Activated B cell treated with CpG ODN at 0.5 μM for 24 hours (primary cell): ENCODE data around the gene TRIM15. TPM values are rescaled to one million over a fixed set of nuclear protein-coding genes. Genes with fewer than 3 reads are reported as not detected.

ENCODE experiments used
- ATAC-seq: fragments of 200-7000 bp; cut with Tn5 transposase; one replicate; pipeline ENCODE4 v1.10.0; 2021; ENCODE audit warnings: low read depth, mild to moderate bottlenecking, moderate library complexity
- CTCF ChIA-PET: fragments of 350-600 bp; sonication (Branson Sonifier 250); formaldehyde crosslinking; loops from one replicate; lab custom pipeline; 2021; ENCODE audit warnings: antibody characterized with exemption; lab: Charles Lee
- POLR2A ChIA-PET: fragments of 350-600 bp; sonication (Branson Sonifier 250); formaldehyde crosslinking; loops from one replicate; lab custom pipeline; 2021; ENCODE audit warnings: antibody characterized with exemption; lab: Charles Lee
- DNase-seq: peaks from one replicate; pipeline ENCODE4 v3.0.0; 2022
- H3K27ac Mint-ChIP-seq: one replicate; pipeline ENCODE4 v1.8.0; 2020; ENCODE audit warnings: mixed read lengths
- H3K27me3 Mint-ChIP-seq: one replicate; pipeline ENCODE4 v1.8.0; 2021; ENCODE audit warnings: mixed read lengths
- H3K36me3 Mint-ChIP-seq: one replicate; pipeline ENCODE4 v1.8.0; 2021; ENCODE audit warnings: low read depth, mixed read lengths
- H3K4me1 Mint-ChIP-seq: one replicate; pipeline ENCODE4 v1.8.0; 2021; ENCODE audit warnings: mixed read lengths
- H3K4me3 Mint-ChIP-seq: one replicate; pipeline ENCODE4 v1.8.0; 2020; ENCODE audit warnings: mild to moderate bottlenecking, mixed read lengths
- H3K9me3 Mint-ChIP-seq: one replicate; pipeline ENCODE4 v1.8.0; 2020; ENCODE audit warnings: mixed read lengths
- intact Hi-C: fragments of 100-400 bp; cut with micrococcal nuclease; formaldehyde crosslinking; loops from one replicate; pipeline ENCODE4 v1.15.1; 2024
- total RNA-seq: library from RNA; stranded (reverse); gene quantifications from 2 replicates; pipeline ENCODE4 v1.2.3, GENCODE V29; 2022
- TF ChIP-seq, protein P1 (sequence below): fragments of 200-600 bp; IDR thresholded peaks from one replicate; pipeline ENCODE4 v1.8.0; 2022; ENCODE audit warnings: antibody characterized with exemption, mild to moderate bottlenecking

The TRIM15 gene
- total RNA-seq, 1 donor from 2014 or later, result not detected

DNA sequence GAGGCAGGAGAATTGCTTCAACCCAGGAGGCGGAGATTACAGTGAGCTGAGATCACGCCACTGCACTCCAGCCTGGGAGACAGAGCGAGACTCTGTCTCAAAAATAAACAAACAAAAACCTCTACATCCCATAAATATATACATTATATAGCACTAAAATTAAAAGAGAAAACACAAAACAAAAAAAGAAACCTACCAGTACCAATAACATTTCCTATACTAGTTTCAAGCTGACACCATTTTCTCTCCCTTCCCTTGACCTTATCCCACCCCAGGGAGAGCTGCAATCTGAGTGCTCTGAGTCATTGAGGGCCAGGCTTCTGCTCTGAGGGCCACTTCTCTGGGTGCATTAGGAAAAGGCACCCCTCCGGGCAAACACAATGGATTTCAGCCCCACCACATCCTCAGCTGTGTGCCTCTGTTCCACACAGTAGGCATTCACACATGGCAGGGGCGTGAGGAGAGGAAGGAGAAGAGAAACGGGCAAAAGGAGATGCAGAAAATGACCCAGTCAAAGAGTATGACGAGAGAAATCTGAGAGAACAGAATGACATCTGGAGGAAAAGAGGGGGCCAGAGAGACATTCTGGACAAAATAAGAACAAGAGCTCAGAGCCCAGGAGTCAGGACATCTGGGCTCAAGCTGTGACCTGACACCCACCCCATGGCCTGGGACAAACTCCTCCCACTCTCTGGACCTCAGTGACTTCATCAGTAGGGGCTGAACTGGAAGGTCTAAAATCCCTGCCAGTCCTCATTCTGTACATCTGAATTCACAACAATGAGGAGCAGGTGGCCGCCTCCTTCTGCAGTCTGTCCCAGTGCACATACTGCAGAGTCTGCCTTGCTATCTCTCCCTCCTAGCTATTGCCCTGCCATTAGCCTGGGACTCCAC, 31.7 kb downstream of the TRIM15 start:
- Mint-ChIP-seq H3K4me1 (peaks cover 1% of the 10 kb centered on the region), H3K9me3 (no peaks in the 10 kb centered on the region), H3K36me3 (peaks cover 81% of the 10 kb centered on the region), H3K4me3 (no peak overlapping the region), H3K27ac (peak overlapping the region; percentile 2), H3K27me3 (no peaks in the 10 kb centered on the region)
- ATAC-seq (no peak), DNase-seq (no peak)
- intact Hi-C loops, result no loop called here
- CTCF ChIA-PET, result no interaction called here
- TF ChIP-seq, protein P1, sequence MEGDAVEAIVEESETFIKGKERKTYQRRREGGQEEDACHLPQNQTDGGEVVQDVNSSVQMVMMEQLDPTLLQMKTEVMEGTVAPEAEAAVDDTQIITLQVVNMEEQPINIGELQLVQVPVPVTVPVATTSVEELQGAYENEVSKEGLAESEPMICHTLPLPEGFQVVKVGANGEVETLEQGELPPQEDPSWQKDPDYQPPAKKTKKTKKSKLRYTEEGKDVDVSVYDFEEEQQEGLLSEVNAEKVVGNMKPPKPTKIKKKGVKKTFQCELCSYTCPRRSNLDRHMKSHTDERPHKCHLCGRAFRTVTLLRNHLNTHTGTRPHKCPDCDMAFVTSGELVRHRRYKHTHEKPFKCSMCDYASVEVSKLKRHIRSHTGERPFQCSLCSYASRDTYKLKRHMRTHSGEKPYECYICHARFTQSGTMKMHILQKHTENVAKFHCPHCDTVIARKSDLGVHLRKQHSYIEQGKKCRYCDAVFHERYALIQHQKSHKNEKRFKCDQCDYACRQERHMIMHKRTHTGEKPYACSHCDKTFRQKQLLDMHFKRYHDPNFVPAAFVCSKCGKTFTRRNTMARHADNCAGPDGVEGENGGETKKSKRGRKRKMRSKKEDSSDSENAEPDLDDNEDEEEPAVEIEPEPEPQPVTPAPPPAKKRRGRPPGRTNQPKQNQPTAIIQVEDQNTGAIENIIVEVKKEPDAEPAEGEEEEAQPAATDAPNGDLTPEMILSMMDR, result no peak
- POLR2A ChIA-PET, result no interaction called here

DNA sequence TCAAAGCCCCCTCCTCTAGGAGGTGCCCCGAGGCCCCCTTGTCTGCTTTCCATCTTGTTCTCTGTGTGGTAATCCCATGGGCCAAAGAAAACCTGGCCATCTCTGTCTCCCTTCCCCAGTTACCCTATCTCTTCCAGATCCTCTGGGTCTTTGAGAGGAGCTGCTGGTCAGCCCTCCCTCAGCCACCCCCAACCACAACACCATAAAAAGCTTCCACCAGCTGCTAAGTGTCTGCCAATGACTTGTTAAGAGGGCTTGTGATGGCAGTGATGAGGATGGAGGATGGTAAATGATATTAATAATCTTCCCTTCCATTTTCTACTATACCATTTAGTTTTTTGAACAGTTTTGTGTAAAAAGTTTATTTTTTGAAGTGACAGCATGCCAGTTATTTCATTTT, 32.6 kb downstream of the TRIM15 start:
- POLR2A ChIA-PET, result no interaction called here
- intact Hi-C loops, result no loop called here
- peaks cover 81% of the 10 kb centered on the region for H3K36me3 Mint-ChIP-seq

DNA sequence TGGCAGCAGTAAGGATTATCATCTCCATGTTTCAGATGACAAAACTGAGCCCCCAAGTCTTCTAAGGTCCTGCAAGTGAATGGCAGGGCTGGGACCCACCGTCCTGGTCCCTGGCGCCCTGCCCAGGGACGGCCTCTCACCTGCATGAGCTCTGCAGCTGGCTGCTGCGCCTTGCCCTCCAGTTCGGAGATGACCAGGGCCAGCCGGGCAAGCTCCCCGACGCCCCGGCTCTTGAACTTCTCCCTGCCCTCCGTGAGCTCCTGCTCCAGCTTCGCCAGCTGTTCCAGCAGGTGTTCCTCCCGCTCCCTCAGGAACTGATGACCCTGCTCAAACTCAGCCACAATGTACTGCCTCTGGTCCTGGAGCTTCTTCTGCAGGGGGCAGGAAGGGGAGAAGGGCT, 33.0 kb downstream of the TRIM15 start:
- Mint-ChIP-seq H3K36me3 (peaks cover 77% of the 10 kb centered on the region), H3K27ac (no peak overlapping the region), H3K9me3 (no peaks in the 10 kb centered on the region), H3K27me3 (no peaks in the 10 kb centered on the region), H3K4me3 (no peak overlapping the region), H3K4me1 (peaks cover 14% of the 10 kb centered on the region)
- TF ChIP-seq, protein P1, result no peak
- CTCF ChIA-PET, result no interaction called here
- DNase-seq, result no peak
- ATAC-seq, result no peak
- intact Hi-C loops, result no loop called here
- POLR2A ChIA-PET, result no interaction called here

More for the DNA sequence above, 32.6 kb downstream of the TRIM15 start:
- TF ChIP-seq, protein P1, result no peak
- H3K9me3 Mint-ChIP-seq, result no peaks in the 10 kb centered on the region
- peak overlapping the region; percentile 12 for H3K27ac Mint-ChIP-seq
- peaks cover 10% of the 10 kb centered on the region for H3K4me1 Mint-ChIP-seq
- H3K27me3 Mint-ChIP-seq, result no peaks in the 10 kb centered on the region
- CTCF ChIA-PET, result no interaction called here
- ATAC-seq, result no peak
- no peak for DNase-seq
- H3K4me3 Mint-ChIP-seq, result no peak overlapping the region

DNA sequence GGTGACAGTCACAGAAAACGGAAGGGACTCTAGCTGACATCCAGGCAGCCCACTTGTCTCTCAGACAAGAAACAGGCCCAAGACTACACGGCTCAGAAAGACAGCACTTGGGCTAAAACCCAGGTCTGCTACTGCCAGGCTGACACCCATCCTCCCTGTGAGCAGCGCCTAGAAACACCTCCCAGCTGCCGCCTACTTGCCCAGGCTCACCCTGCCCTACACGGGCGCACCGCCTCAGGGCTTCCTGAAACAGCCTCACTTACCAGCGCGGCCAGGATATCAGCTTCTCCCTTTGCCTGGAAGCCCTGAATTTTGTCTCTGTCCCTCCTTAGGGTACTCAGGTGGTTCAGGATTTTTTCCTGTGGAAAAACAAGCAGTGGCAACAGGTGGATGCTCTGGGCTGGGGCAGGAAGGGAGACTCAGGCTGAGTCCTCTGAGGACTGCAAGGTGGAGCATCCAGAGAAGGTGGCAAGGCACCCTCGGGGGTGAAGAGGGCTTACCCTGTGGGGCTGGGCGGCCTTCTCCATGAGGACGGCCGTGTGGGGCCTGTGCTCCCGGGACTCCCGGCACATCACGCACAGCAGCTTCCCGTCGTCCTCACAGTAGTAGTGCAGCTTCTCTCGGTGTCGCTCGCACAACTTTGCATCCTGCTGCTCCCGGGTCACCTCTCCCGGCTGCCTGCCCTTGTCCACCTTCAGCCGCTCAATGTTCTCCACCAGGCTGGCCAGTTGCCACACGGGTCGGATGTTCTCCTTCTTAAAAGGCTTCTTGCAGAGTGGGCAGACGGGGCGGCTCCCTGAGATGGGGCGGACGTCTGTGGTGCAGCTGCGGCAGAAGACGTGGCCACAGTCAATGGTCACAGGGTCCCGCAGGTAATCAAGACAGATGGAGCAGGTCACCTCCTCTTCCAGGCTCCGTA, 35.1 kb downstream of the TRIM15 start:
- no peak overlapping the region for H3K4me3 Mint-ChIP-seq
- CTCF ChIA-PET, result no interaction called here

More for the DNA sequence above, 35.1 kb downstream of the TRIM15 start:
- Mint-ChIP-seq H3K9me3 (no peaks in the 10 kb centered on the region), H3K36me3 (peaks cover 69% of the 10 kb centered on the region), H3K27me3 (no peaks in the 10 kb centered on the region), H3K27ac (peak overlapping the region; percentile 50), H3K4me1 (peaks cover 30% of the 10 kb centered on the region)
- intact Hi-C loops, result no loop called here
- POLR2A ChIA-PET, result interaction anchor here (0.6 kb wide), 1 partner anchor 72 kb away, joined by 3 read pairs; no protein-coding TSS in a partner anchor
- TF ChIP-seq, protein P1, result no peak
- ATAC-seq (no peak), DNase-seq (no peak)
